DMS79 (cell line): Measurements from ENCODE around the gene PAQR3.
A peak's percentile ranks its signal among the peaks of the same experiment; 100 is the strongest.

Experiments used
- DNase-seq: peaks from one replicate; lab custom pipeline; 2025; lab: John Stamatoyannopoulos, UW

The PAQR3 gene

GRCh38 chr4:78938868-78939666, at the start of gene PAQR3:
Gene PAQR3 (minus strand): TSS chr4:78939438. CDS start chr4:78939224, 214 bp downstream.
- peak; percentile 44 for DNase-seq

- DNase-seq = no peak
These were observed 48.4 kb upstream of the PAQR3 start for GRCh38 chr4:78987683-78988082.

GRCh38 chr4:78984593-78984992, 45.4 kb upstream of the PAQR3 start:
- no peak for DNase-seq

DNA sequence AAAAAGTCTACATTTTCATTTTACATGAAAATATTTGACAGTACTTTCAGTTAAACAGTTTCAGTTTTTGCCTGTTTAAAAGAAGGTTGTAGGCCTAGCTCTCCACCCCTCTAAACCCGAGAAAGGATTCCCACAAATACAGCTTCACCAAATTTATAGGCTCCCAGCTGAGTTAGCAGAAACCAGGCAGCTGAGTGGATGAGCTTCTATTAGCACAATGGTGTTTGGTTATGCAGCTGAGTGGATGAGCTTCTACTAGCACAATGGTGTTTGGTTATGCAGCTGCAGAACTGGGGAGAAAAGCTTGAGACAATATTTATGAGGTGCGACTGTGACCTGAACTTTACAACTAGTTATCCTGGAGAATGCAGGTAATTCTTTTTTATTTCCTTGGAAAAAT, 36.6 kb upstream of the PAQR3 start:
- no peak for DNase-seq

DNA sequence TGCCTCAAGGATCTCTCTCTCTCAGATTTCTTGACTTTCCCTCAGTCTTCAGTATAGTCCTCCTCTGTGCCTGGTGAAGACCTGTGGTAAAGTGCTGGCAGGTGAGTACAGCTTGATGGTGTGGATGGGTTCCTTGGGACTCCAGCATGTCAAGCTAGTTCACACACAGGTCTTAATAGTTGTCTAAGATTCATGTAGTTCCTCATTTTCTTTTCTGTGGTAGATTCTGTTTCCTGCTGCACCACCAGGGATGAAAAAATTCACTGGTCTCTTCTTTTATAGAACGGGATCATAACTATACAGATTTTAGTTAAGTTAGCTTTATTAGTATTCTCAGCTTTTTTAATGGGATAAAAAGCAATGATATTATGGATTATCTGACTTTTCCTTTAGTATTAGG, 32.5 kb upstream of the PAQR3 start:
- no peak for DNase-seq

DNA sequence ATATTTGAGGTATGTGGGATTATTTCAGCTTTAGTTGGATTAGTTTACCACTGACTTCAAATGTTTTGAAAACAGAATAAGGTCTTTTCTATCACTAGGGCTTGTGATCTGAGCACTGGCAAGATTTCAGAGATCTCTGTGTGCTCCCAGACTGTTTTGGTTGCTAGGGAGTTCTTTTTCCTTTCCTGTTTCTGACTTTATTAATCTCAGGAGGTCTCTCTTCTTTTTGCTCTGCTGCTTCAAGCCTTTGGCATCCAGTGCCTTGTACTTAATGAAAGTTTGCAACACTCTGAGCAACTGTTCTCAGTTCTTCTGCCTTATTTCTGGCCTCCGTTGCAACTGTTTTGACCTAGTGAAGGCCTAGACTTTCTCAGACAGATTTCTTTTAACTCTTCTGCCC, 32.1 kb upstream of the PAQR3 start:
- DNase-seq = no peak

DNA sequence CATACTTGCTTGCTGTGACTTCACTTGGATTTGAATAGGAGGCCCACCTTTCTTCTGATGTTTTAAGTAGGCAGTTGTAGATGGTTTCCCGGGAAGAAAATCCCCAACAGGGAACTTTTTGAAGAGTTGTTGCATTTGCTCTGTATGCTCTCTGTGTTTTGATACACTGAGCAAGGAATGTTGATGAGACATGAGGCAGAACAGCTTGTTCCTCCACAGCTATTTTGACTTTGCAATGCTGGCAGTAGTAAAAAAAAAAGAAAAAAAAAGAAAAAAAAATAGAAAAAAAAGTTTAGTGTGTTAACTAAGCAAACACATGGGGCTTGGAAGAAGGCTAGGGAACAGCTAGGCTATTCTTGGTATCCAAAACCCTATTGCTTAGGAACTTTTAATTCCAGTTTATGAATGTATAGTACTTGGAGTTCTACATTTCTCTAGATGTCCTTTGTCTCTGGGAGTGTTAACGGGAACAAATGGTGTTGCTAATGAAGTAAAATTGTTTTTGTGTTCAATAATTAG, 23.4 kb upstream of the PAQR3 start:
- no peak for DNase-seq

- no peak for DNase-seq
These were observed 21.7 kb upstream of the PAQR3 start for GRCh38 chr4:78960926-78961325.

- no peak for DNase-seq
These were observed 17.7 kb upstream of the PAQR3 start for GRCh38 chr4:78956975-78957374.

DNA sequence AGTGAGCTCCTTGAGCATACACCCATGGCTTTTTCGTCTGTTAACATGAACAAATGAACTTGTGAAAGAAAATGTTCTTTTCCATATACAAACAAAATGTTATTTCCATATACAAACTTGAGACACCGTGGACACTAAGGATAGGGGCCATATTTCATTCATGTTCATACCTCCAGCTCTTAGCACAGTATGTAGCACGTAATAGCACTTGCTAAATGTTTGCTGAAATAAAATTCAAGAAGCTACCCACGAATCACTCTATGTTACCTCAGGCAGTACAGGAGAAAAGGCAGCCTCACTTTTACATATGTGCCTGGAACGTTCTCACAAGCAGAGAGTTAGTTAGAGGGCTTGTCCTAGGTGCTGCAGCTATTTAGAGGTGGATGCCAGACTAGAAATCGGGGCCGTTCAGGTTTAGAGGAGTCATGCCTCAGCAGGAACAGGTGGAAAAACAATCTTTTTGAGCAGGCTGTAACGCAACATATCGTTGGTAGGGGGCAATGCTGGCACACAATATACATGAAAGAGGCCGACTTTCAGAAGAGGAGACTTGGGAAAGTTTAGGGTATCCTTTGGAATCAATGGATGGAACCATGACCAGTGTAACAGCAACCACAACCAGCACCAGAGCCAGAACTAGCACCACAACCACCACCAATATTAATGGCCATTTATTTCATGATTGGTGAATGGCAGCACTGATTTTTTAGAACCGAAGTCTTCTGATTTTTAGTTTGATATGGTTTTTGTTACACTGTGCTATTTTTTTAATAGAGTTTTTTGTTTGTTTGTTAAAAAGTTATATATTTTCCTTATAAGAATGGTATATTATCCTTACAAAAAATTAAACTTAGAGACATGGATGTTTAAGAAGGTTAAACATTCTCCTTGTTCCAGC, 14.8 kb upstream of the PAQR3 start:
- no peak for DNase-seq

GRCh38 chr4:78953231-78953630, 14.0 kb upstream of the PAQR3 start:
- no peak for DNase-seq

- no peak for DNase-seq
These were observed 12.7 kb upstream of the PAQR3 start for GRCh38 chr4:78951862-78952472.

- no peak for DNase-seq
These were observed 10.5 kb upstream of the PAQR3 start for GRCh38 chr4:78949735-78950134.

- no peak for DNase-seq
These were observed 6.5 kb upstream of the PAQR3 start for GRCh38 chr4:78945651-78946179.

DNA sequence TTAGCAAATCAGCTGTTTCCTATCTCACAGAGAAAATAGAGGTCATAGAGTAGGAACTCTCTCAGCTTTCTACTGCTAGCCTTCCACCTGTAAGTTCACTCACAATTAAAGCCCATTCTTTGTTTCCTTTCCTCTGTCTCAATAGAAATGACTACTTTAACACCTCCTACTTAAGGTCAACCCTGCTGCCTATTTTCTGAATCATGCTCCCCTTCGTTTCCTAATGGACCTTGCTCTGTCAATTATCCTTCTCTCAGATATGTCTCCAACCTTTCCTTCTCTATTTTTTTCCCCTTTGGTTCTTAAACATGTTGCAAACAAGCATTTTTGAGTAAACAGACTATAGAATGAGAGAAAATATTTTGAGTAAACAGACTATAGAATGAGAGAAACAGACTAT, 5.1 kb upstream of the PAQR3 start:
- DNase-seq = no peak

DNA sequence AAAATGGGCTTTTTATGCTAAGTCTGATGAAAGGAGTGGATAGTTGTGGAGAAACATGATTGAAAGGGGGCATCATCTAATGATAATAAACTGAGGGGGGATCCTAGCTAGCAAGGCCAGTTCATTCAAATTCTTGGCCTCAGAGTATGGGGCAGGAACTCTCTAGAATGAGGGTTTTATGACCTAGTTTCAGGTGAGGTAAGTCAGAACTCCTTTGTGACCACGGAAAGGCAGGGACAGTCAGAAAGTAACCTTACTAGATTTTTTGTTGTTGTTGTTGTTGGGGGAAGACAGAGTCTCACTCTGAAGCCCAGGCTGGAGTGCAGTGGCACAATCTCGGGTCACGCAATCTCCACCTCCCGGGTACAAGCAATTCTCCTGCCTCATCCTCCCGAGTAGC, 1.5 kb upstream of the PAQR3 start:
- no peak for DNase-seq

DNA sequence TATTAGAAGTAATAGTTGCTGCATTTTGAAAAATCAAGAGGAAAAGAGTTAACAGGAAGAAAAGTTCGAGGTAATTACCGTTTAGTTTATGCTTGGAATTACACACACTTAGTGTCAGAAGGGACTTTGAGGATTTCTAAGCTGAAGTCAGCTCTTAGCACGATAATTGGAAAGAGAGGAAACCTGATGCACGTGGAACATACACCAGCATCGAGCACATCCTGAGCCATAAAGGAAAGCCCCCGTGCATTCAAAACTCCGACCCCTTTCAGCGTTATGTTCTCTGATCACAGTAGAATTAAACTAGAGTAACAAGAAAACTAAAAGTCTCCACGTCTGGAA, 400 bp upstream of the PAQR3 start:
- no peak for DNase-seq

GRCh38 chr4:78938474-78938867, 767 bp downstream of the PAQR3 start:
- no peak for DNase-seq

- no peak for DNase-seq
These were observed 1.4 kb downstream of the PAQR3 start for GRCh38 chr4:78937837-78938236.

- no peak for DNase-seq
These were observed 2.2 kb downstream of the PAQR3 start for GRCh38 chr4:78936989-78937388.

GRCh38 chr4:78930016-78930629, 9.1 kb downstream of the PAQR3 start:
- no peak for DNase-seq

- DNase-seq = no peak
These were observed 10.4 kb downstream of the PAQR3 start for GRCh38 chr4:78928835-78929234.
